ENCODE data around the gene SCUBE1.

The SCUBE1 gene

GRCh38 chr22:43256976-43257545 is 86.1 kb downstream of the SCUBE1 start:
- no peak for DNase-seq

- no peak for DNase-seq
These were observed 86.6 kb downstream of the SCUBE1 start for GRCh38 chr22:43256569-43256968.

GRCh38 chr22:43255299-43255698 is 87.9 kb downstream of the SCUBE1 start:
- DNase-seq = no peak

GRCh38 chr22:43253839-43254238 is 89.3 kb downstream of the SCUBE1 start:
- no peak for DNase-seq

- DNase-seq = no peak
These were observed 90.9 kb downstream of the SCUBE1 start for GRCh38 chr22:43252319-43252718.

- DNase-seq = no peak
These were observed 93.2 kb downstream of the SCUBE1 start for GRCh38 chr22:43249789-43250471.

GRCh38 chr22:43247546-43248260 is 95.5 kb downstream of the SCUBE1 start:
- DNase-seq = no peak

- DNase-seq = no peak
These were observed 97.0 kb downstream of the SCUBE1 start for GRCh38 chr22:43246188-43246587.

GRCh38 chr22:43245717-43246116 is 97.5 kb downstream of the SCUBE1 start:
- DNase-seq = no peak

GRCh38 chr22:43244803-43245527 is 98.2 kb downstream of the SCUBE1 start:
- DNase-seq = no peak

- DNase-seq = no peak
These were observed 98.8 kb downstream of the SCUBE1 start for GRCh38 chr22:43244402-43244801.

GRCh38 chr22:43243324-43243723 is 99.8 kb downstream of the SCUBE1 start:
- no peak for DNase-seq

- no peak for DNase-seq
These were observed 100.5 kb downstream of the SCUBE1 start for GRCh38 chr22:43242627-43243026.

- DNase-seq = no peak
These were observed 101.3 kb downstream of the SCUBE1 start for GRCh38 chr22:43241699-43242386.

GRCh38 chr22:43241138-43241597 is 102.0 kb downstream of the SCUBE1 start:
- DNase-seq = no peak

- DNase-seq = no peak
These were observed 102.6 kb downstream of the SCUBE1 start for GRCh38 chr22:43240614-43241013.

- no peak for DNase-seq
These were observed 103.2 kb downstream of the SCUBE1 start for GRCh38 chr22:43239956-43240355.

- no peak for DNase-seq
These were observed 103.9 kb downstream of the SCUBE1 start for GRCh38 chr22:43239193-43239780.

- no peak for DNase-seq
These were observed 104.6 kb downstream of the SCUBE1 start for GRCh38 chr22:43238526-43239006.

GRCh38 chr22:43237280-43237679 is 105.9 kb downstream of the SCUBE1 start:
- no peak for DNase-seq

- peak in 1 of 2 donors; percentile 7 for DNase-seq
These were observed 106.6 kb downstream of the SCUBE1 start for GRCh38 chr22:43236411-43237166.

Measured in hippocampal formation (tissue), 2 donors.